Body of pancreas (tissue), 4 donors: ENCODE data around the gene RBL1.
"Not testable (repeated sequence)": the region's sequence is repeated elsewhere in the genome, so short reads cannot be mapped to it uniquely, and the experiment has no call there.

ENCODE experiments used
- CTCF ChIP-seq, 7 experiments: fragments of 450-650 bp in 4 of 7; fragments of 200-600 bp in 3 of 7; sonication (generic) in 3 of 7; IDR thresholded peaks; one replicate each; pipeline ENCODE4 v1.5.1; 2016 to 2019; ENCODE audit warnings: antibody characterized with exemption in 7 of 7
- POLR2A ChIP-seq, 3 donors: fragments of 450-650 bp; IDR thresholded peaks; one replicate each; pipeline ENCODE4 v1.6.1; 2016; ENCODE audit warnings: antibody characterized with exemption in 3 of 3, mild to moderate bottlenecking in 2 of 3

- not testable (repeated sequence) for TF ChIP-seq CTCF, POLR2A (IDR thresholded peaks at IDR 0.05)
Observed at GRCh38 chr20:37005062-37005942, 90.5 kb downstream of the RBL1 start.
